PC-3 (cell line): ENCODE measurements around the gene FANCD2. TPM values are rescaled to one million over a fixed set of nuclear protein-coding genes. Genes with fewer than 3 reads are reported as not detected.

Experiments
- ATAC-seq: fragments of 200-7000 bp; cut with Tn5 transposase; 2 replicates; pipeline ENCODE4 v1.9.1; 2020; ENCODE audit warnings: mild to moderate bottlenecking, moderate library complexity
- BruUV-seq: library from RNA; stranded (reverse); fragments of 400-500 nt; replicated peaks from 2 replicates; lab custom pipeline; 2021; lab: Mats Ljungman, UMichigan
- CTCF ChIA-PET: fragments of 300-600 bp; sonication (Branson Sonifier 250); formaldehyde crosslinking; loops from one replicate; lab custom pipeline; 2022; ENCODE audit warnings: antibody characterized with exemption; lab: Charles Lee
- POLR2A ChIA-PET: fragments of 300-600 bp; sonication (Branson Sonifier 250); formaldehyde crosslinking; loops from one replicate; lab custom pipeline; 2022; ENCODE audit warnings: antibody characterized with exemption; ENCODE audit not compliant: unreplicated experiment; lab: Charles Lee
- DNase-seq: peaks from one replicate; pipeline ENCODE4 v3.0.0-alpha.2; 2015
- H2AFZ ChIP-seq: fragments of 300-600 bp; sonication (generic); 2 replicates; pipeline ENCODE4 v1.6.0; 2016; ENCODE audit warnings: antibody characterized with exemption, low read length
- H3F3A ChIP-seq: fragments of 300-600 bp; sonication (generic); one replicate; pipeline ENCODE4 v1.6.0; 2017; ENCODE audit warnings: antibody characterized with exemption, low read length, control low read depth, mild to moderate bottlenecking; ENCODE audit not compliant: unreplicated experiment
- H3K27ac ChIP-seq: fragments of 300-600 bp; sonication (generic); 2 replicates; pipeline ENCODE4 v1.5.1; 2016; ENCODE audit warnings: mild to moderate bottlenecking, low read length
- H3K27me3 ChIP-seq: fragments of 300-600 bp; sonication (generic); 2 replicates; pipeline ENCODE4 v1.6.1; 2016; ENCODE audit warnings: low read length, mixed read lengths
- H3K36me3 ChIP-seq: fragments of 300-600 bp; sonication (generic); 2 replicates; pipeline ENCODE4 v1.6.1; 2016; ENCODE audit warnings: low read depth, mixed run types, low read length, mixed read lengths
- H3K4me1 ChIP-seq: fragments of 300-600 bp; sonication (generic); 2 replicates; pipeline ENCODE4 v1.5.1; 2016; ENCODE audit warnings: low read length; ENCODE audit not compliant: insufficient read depth
- H3K4me2 ChIP-seq: fragments of 300-600 bp; sonication (generic); 2 replicates; pipeline ENCODE4 v1.6.0; 2016; ENCODE audit warnings: low read length
- H3K4me3 ChIP-seq: fragments of 300-600 bp; sonication (generic); 2 replicates; pipeline ENCODE4 v1.5.1; 2016; ENCODE audit warnings: mild to moderate bottlenecking, low read length, mixed read lengths
- H3K79me2 ChIP-seq: fragments of 300-600 bp; sonication (generic); 2 replicates; pipeline ENCODE4 v1.6.1; 2017; ENCODE audit warnings: low read length, mixed read lengths
- H3K9ac ChIP-seq: fragments of 300-600 bp; sonication (generic); 2 replicates; pipeline ENCODE4 v1.6.0; 2016; ENCODE audit warnings: mild to moderate bottlenecking, low read length
- H3K9me2 ChIP-seq: fragments of 300-600 bp; sonication (generic); replicated peaks from 2 replicates; pipeline ENCODE4 v1.6.1; 2016; ENCODE audit warnings: mixed run types, low read length, mixed read lengths
- H3K9me3 ChIP-seq: fragments of 300-600 bp; sonication (generic); 2 replicates; pipeline ENCODE4 v1.6.1; 2016; ENCODE audit warnings: low read length, mixed read lengths
- H4K20me1 ChIP-seq: fragments of 300-600 bp; sonication (generic); 2 replicates; pipeline ENCODE4 v1.6.1; 2016; ENCODE audit warnings: low read length, mixed read lengths
- EZH2 ChIP-seq: fragments of 300-600 bp; sonication (generic); IDR thresholded peaks from one replicate; pipeline ENCODE4 v1.6.1; 2017; ENCODE audit warnings: antibody characterized with exemption, mild to moderate bottlenecking, low read length; ENCODE audit not compliant: unreplicated experiment
- EZH2phosphoT487 ChIP-seq: fragments of 300-600 bp; sonication (generic); IDR thresholded peaks from 2 replicates; pipeline ENCODE4 v1.6.1; 2018; ENCODE audit warnings: mild to moderate bottlenecking, antibody characterized with exemption, low read length, borderline replicate concordance
- intact Hi-C: fragments of 100-400 bp; cut with micrococcal nuclease; formaldehyde crosslinking; loops from 2 replicates; pipeline ENCODE4 v1.9.0; 2023
- total RNA-seq: library from RNA; depleted of rRNA; stranded (reverse); fragments of >200 nt; gene quantifications from 2 replicates; pipeline ENCODE4 v1.2.3, GENCODE V29; 2014
- TF ChIP-seq, protein P1 (sequence below): fragments of 300-600 bp; sonication (generic); conservative IDR thresholded peaks from 2 replicates; pipeline ENCODE4 v1.5.1; 2017; ENCODE audit warnings: antibody characterized with exemption, low read depth, mild to moderate bottlenecking, low read length

FANCD2 gene
- total RNA-seq, 1 experiment from 2014 or later, result 67.9 TPM

DNA sequence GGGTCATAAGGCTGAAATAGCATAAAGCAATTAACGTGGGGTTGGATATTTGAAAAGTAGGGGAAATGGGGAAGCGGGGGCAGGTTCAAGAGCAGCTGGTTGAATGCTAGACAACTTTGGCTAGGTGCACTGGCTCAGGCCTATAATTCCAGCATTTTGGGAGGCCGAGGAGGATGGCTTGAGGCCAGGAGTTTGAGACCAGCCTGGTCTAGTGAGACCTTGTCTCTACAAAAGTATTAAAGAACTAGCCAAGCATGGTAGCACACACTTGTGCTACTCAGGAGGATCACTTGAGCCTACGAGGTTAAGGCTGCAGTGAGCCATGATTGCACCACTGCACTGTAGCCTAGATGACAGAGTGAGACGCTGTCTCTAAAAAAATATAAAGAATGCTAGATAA is 6.9 kb upstream of the FANCD2 start:
- ChIA-PET CTCF (no interaction called here), POLR2A (no interaction called here)
- no peaks in the 10 kb centered on the region for H3K27me3 ChIP-seq
- H3K36me3 ChIP-seq, result peaks cover 14% of the 10 kb centered on the region; the same call in 1 of the 2 replicates
- no peaks in the 10 kb centered on the region for H4K20me1 ChIP-seq
- ATAC-seq, result no peak
- no peaks in the 10 kb centered on the region for H3K9me3 ChIP-seq
- H2AFZ ChIP-seq, result no peak overlapping the region
- no peak overlapping the region for H3K9ac ChIP-seq
- peaks cover 6% of the 10 kb centered on the region for H3F3A ChIP-seq
- no peak overlapping the region for H3K27ac ChIP-seq
- H3K4me3 ChIP-seq, result no peak overlapping the region
- no peak overlapping the region for H3K4me2 ChIP-seq
- no TSS peak for BruUV-seq
- H3K79me2 ChIP-seq, result peaks cover 5% of the 10 kb centered on the region
- TF ChIP-seq EZH2phosphoT487, result no peak
- no peak for TF ChIP-seq EZH2
- TF ChIP-seq, protein P1, sequence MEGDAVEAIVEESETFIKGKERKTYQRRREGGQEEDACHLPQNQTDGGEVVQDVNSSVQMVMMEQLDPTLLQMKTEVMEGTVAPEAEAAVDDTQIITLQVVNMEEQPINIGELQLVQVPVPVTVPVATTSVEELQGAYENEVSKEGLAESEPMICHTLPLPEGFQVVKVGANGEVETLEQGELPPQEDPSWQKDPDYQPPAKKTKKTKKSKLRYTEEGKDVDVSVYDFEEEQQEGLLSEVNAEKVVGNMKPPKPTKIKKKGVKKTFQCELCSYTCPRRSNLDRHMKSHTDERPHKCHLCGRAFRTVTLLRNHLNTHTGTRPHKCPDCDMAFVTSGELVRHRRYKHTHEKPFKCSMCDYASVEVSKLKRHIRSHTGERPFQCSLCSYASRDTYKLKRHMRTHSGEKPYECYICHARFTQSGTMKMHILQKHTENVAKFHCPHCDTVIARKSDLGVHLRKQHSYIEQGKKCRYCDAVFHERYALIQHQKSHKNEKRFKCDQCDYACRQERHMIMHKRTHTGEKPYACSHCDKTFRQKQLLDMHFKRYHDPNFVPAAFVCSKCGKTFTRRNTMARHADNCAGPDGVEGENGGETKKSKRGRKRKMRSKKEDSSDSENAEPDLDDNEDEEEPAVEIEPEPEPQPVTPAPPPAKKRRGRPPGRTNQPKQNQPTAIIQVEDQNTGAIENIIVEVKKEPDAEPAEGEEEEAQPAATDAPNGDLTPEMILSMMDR, result no peak
- peaks cover 35% of the 10 kb centered on the region for H3K4me1 ChIP-seq
- DNase-seq, result no peak
- H3K9me2 ChIP-seq, result no peaks in the 10 kb centered on the region
- intact Hi-C loops, result no loop called here

DNA sequence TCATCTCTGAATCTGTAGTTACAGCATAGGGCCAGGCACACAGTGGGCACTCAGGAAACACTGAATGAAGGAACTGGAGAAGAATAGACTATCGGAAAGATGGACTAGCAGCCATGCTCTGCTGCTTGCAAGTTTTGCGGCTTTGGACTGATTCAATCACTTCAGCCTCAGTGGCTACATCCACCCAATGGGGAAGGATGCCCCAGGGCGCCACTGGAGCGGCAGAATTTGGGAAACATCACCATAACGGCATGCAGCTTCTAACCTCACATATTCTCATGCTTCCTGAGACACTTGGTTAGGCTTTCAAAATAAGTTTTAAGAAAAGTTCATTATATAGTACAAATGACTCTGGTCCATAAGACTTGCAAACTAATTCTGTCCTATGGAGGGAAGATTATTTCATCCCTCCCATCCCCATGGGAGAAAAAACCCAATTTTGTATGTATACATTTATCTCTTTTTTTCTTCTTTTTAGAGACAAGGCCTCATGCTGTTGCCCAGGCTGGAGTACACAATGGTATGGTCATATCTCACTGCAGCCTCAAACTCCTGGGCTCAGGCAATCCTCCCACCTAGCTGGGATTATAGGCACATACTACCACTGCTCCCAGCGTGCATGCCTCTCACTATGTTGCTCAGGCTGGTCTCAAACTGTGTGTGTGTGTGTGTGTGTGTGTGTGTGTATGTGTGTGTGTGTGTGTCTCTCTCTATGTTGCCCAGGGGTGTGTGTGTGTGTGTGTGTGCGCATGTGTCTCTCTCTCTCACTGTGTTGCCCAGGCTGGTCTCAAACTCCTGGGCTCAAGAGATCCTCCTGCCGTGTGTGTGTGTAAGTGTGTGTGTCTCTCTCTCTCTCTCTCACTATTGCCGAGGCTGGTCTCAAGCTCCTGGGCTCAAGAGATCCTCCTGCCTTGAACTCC is 4.1 kb upstream of the FANCD2 start:
- Histone ChIP-seq H3K27ac (no peak overlapping the region), H3K4me3 (no peak overlapping the region), H2AFZ (no peak overlapping the region), H3K4me1 (peaks cover 33% of the 10 kb centered on the region), H3K27me3 (no peaks in the 10 kb centered on the region), H3K9ac (no peak overlapping the region), H3K9me3 (no peaks in the 10 kb centered on the region), H3K79me2 (peaks cover 33% of the 10 kb centered on the region), H3K9me2 (no peaks in the 10 kb centered on the region), H3F3A (peaks cover 7% of the 10 kb centered on the region), H3K4me2 (no peak overlapping the region), H4K20me1 (no peaks in the 10 kb centered on the region), H3K36me3 (peaks cover 14% of the 10 kb centered on the region; the same call in 1 of the 2 replicates)
- POLR2A ChIA-PET, result no interaction called here
- intact Hi-C loops, result loop anchor here (10.0 kb wide), 1 partner anchor 177 kb away; the partner anchor contains the start of gene RPUSD3
- CTCF ChIA-PET, result no interaction called here
- TF ChIP-seq, protein P1, result no peak
- TF ChIP-seq EZH2 (no peak), EZH2phosphoT487 (no peak)
- DNase-seq (no peak), ATAC-seq (no peak)
- BruUV-seq, result no TSS peak
